ENCODE measurements around the gene GOLPH3.

DNA sequence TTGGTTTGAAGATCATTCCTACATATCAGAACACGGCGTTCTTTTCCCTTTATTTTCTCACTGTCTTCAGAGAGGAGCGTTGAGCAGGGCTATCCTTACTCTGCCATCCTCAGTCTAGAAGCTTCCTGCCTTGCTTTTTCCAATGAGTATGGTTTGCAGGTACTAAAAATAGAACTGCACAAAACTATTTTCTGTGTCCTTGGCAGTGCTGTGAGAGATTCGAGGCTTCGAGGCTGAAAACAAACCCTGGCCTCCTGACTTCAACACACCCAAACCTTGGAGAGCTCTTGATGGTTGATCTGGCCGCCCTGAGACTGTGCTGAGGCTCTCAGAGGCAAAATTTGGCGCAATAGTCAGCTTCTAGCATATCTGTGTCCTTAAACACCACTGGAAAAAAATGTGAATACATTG lies 78.9 kb downstream of the GOLPH3 start:
- TF ChIP-seq, protein P1, sequence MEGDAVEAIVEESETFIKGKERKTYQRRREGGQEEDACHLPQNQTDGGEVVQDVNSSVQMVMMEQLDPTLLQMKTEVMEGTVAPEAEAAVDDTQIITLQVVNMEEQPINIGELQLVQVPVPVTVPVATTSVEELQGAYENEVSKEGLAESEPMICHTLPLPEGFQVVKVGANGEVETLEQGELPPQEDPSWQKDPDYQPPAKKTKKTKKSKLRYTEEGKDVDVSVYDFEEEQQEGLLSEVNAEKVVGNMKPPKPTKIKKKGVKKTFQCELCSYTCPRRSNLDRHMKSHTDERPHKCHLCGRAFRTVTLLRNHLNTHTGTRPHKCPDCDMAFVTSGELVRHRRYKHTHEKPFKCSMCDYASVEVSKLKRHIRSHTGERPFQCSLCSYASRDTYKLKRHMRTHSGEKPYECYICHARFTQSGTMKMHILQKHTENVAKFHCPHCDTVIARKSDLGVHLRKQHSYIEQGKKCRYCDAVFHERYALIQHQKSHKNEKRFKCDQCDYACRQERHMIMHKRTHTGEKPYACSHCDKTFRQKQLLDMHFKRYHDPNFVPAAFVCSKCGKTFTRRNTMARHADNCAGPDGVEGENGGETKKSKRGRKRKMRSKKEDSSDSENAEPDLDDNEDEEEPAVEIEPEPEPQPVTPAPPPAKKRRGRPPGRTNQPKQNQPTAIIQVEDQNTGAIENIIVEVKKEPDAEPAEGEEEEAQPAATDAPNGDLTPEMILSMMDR (IDR thresholded peaks at IDR 0.05) = no peak
- no peak for TF ChIP-seq POLR2A (IDR thresholded peaks at IDR 0.05)
